Effector CD4-positive, alpha-beta T cell (primary cell): Measurements from ENCODE around the gene SEBOX.

Experiments
- DNase-seq: peaks from one replicate; pipeline ENCODE4 v3.0.0-alpha.2; 2020

SEBOX gene

DNA sequence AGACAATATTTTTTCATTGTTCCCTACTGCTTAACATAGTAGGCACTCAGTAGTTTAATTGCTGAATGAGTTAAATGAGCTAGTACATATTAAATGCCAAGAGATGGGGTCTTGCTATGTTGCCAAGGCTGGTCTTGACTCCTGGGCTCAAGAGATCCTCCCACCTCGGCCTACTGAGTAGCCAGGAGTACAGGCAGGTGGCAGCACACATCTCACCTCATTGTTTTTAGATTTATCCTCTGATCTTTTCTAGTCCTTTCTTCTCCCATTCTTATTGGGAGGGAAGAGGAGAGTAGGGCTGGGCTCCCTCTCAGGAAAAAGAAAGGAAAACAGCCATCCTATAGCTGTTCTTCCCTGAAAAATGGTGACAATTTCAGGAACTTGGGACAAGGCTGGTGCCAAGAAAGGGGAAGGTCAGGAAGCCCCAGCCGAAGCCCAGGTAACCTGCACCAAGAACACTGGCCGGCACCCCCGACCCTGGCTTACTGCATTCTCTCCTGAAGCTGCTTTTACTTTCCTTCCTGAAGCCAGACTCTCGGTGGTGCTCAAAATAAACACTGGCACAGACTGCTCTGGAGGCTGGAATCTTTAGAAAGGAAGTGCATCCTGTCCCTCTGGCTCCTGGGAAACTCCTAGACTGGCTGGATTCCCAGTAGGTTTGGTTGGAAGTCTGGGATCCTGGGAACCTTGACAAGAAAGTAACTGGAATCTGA, 26.8 kb downstream of the SEBOX start:
- DNase-seq, result no peak

DNA sequence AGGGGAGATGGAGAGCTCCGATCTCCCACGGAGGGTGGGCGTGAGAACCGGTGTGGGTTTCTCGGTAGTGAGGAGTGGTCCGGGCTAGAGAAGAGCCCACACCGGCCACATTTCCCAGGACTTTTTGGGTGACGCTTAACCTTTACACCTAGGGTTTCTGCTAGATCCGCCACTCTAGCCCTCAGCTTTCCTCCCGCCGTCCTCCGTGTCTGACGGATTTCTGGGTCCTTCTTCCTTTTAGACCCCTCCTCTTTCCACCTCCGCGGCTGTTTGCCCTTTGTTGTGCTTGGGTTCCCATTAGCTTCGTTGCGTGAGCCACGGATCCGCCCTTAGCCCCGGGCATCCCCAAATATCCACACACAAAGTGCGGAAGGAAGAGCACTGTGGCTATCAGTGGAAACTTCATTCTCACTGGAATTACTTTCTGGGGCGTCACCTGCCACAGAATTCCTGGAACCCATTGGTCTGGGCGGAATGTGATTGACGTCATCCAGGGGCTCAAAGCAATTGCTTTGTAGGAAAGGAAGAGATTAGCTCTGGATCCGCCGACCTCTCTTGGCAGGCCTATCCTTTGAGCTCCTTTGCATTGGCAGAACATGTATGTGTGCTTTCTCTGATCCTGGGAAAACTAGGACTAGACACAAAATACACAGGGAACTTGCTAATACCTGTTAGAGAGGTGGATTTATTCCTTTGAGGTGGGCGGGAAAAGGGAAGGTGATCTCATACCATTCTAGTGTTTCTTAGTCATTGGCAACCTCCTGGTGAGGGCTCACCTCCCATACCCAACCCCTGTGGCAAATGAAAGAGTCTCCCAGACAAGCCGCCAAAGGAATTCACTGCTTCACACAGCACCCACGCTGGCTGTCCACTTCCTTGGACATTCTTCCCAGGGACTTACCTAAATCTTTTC, 28.8 kb downstream of the SEBOX start:
- no peak for DNase-seq

DNA sequence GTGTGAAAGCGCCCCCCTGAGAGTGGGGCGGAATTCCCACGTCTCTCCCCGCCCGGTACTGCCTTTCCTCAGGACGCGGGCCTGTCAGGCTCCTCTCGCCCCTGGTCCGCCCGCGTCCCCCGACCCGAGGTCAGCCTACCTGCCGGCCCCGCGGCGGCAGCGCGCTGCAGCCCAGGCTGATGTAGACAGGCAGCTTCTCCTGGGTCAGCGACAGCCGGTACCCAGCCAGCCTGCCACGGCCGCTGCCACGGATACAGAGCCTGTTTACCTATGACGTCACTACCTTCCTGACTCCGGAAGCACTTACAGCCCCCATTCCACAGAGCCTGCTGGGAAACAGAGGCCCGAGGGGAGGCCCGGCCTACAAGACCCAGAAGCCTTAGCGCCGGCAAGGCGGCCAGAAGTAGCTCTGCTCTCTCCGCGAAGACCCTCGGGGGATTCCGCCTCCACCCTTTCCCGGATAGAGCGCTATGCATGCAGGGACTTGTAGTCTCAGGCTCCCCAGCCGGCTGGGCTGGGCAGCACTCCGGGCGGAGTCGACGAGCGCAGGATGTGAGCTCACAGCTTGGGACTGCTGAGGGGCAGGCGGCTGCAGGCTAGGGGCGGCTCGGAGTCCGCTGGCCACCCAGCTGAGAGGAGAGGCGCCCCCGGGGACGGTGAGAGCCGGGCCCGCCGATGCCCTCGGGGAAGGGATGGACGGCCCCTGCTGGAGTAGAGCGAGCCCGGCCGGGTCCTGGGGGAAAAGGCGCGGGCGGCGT, 29.6 kb downstream of the SEBOX start, which contains the start of the genes IFT20 and TNFAIP1:
Gene IFT20 (minus strand): TSS at position 272 of the 758 bp plus-strand sequence. CDS start 3,487 bp downstream, outside the sequence.
Gene TNFAIP1 (plus strand): TSS at position 561 of the 758 bp plus-strand sequence. CDS start 3,761 bp downstream, outside the sequence.
- peak; percentile 98 for DNase-seq

DNA sequence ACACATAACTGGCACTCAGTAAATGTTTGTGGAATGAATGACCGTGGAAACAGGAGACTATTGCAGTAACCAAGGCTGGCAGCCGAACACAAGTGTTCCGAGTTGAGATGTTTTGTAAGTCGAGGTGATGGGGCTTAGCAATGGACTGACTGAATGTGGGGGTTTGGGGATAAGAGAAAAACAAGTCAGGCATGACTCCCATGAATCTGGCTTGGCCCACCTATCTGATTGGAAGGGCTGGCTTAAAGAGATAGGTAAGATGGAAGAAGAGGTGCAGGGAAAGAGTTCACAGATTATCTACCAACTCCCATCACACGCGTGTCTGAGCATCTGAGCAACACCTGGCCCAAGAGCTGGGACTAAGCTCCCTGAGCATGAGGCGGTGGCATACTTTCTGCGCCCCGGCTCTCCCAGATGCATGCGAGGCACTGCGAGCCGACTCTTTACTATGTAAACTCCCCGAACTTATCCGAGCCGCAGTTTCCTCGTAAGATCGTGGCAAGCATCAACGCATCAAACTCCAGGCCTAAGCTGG, 30.3 kb downstream of the SEBOX start:
- DNase-seq, result no peak

DNA sequence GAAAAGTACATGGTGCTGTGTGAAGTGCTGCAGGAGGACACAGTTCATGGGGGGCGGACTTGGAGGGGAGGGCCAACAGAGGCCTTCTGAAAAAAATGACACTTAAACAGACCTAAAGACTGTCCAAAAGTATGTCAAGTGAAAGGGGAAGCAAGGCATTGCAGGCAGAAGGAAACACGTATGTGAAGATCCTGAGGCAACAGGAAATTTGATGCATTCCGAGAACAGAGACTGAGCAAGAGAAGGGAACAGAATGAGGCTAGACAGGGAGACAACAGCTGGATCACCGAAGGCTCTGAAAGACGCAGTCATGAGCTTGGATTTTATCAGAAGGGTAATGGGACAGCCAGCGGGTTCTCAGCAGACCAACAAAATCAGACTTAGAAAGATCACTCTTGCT, 30.8 kb downstream of the SEBOX start:
- no peak for DNase-seq

DNA sequence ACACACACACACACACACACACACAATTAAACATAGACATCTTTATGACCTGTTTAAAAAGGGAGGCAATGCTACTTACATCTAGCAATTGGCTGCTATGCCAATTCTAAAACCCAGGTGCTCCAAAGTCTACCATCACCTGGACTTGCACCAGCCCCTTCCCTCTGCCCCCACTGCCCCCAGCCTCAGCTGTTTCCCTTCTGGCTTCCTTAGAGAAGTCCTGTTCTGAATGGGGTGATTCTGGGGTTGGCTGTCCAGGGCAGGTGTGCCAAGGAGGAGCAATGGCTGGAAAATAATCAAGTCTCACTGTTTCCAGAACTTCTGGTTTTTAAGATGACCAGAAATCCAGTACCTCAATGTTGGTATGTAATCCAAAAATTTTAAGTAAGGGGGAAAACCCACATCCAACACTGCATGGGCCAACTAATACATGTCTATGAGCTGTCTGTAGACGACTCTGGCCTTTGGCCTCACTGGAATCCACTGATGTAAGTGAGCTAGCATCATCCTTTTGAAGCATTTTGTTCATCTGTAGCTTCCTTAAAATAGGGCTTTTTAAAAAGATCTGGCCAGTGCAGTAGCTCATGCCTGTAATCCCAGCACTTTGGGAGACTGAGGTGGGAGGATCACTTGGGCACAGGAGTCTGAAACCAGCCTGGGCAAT, 31.8 kb downstream of the SEBOX start:
- DNase-seq, result no peak

DNA sequence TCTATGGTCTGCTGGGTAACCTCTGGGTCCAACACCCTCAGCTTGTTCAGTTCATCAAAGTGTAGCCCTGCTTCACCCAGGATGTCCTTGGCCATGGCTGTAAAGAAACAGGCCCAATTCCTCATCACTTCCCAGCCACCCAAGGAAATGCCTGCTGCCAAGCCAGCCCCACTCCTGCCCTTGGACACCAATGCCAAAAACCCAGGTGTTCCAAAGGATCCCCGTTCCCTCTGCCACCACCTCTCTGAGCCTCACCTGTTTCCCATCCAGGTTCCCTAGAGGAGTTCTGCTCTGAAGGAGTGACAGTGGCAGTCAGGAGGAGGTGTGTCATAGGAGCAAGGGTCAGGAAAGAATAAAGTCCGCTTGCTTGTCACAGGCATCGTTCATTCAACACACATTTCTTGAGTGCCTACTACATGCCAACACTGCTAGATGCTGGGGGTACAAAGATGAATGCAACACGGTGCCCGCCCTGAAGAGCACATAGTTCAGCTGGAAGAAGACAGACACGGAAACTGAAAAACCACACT, 33.0 kb downstream of the SEBOX start:
- no peak for DNase-seq

DNA sequence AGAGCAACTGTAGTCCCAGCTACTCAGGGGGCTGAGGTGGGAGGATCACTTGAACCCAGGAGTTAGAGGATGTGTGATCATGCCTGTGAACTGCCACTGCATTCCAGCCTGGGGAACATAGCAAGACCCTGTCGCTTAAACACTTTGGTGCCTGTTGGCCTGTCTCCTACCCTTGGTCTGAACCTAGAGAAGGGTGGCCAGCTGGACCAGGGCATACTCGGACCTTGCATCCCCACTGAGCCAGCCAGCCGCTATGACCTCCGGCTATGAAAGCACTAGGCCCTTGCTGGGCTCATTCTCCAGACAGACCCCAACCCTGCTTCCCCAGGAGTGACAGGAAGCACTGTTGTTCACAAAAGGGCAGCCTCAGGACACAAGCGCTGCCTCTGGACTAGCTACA, 34.3 kb downstream of the SEBOX start:
- DNase-seq, result no peak

DNA sequence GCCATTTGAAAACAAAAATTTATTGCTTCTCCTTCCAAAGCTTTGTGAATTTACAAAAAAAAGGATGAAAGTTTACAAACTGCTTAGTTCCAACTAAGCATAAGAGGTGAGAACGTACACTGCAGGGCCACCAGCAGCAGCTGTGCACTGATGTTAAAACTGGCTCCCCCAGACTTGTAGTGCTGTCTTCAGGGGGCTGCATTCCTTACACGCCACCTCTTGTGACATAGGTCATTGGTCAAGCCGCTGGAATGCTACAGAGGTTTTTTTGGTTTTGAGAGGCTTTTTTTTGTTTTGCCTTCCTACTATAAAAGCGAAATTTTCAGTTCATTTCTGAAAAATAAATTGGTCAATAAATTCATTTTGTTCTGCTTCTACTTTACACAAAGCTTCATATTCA, 36.7 kb downstream of the SEBOX start:
- no peak for DNase-seq

DNA sequence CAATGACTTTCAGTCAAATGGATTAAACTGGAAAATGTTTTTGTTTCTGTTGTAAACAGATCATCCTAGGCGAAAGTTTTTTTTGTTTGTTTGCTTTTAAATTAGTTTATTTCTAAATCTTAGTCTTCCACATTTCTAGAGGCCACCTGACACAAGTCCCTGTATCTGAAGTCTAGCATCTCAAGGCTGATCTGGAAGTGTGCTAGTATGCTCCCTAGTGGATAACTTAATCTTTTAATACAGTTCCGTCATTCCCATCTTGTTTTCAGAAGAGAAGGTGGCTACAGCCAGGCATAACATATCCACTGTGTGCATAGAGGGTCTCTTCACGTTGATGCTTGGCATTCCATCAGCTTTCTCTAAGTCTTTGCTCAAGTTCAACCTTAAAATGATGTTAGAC, 37.3 kb downstream of the SEBOX start:
- no peak for DNase-seq

DNA sequence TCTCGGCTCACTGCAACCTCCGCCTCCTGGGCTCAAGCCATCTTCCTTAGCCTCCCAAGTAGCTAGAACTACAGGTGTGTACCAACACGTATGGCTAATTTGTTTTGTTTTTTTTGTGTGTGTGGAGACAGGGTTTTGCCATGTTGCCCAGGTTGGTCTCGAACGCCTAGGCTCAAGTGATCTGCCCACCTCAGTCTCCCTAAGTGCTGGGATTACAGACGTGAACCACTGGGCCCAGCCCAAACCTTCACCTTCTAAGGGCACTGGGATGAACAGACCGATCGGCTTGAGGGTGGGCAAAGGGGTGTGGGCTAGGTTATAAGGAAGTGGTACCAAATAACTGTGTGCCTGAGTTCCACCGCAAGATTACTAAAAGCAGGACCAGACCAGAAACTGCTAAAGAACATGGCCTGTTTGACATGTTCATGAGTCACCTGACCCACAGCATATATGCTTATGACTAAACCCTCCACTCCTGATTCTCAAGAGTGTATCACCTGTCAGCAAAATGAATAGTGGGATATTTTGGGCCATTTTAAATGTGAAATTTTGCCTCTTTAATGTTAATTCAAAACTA, 37.9 kb downstream of the SEBOX start:
- no peak for DNase-seq

DNA sequence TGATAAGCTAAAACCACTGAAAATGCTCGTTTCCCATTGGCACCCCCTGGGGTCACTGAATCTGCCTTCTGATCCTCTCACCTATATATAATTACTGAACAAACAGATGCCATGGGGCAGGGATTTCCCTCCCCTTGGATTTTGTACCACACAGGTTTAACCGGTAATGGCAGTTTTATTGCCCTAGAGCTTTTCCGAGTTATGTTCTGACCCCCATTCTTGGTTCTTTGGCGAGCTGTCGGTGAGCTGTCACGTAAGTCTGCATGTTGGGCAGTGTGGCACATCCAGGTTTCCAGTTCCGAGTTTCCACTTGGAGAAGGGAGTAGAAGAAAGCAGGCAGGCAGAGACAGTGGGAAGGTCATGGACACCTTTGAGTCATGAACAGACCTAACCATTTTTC, 38.9 kb downstream of the SEBOX start:
- DNase-seq, result no peak

DNA sequence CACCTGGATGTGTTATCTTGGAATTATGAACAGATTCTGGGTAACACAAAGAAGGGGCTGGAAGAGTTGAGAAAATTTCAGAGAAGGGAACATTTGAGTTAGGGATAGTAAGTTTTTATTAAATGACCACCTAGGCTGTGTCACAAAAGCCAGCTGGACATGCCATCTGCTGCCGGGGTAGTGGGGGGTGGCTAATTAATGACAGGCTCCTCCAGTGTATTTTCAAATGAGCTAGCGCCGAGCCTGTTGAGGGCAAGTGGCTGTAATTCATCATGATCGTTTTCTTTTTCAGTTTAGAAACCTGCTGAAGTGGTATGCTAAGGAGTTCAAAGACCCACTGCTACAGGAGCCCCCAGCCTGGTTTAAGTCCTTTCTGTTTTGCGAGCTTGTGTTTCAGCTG, 39.8 kb downstream of the SEBOX start:
- DNase-seq, result no peak

DNA sequence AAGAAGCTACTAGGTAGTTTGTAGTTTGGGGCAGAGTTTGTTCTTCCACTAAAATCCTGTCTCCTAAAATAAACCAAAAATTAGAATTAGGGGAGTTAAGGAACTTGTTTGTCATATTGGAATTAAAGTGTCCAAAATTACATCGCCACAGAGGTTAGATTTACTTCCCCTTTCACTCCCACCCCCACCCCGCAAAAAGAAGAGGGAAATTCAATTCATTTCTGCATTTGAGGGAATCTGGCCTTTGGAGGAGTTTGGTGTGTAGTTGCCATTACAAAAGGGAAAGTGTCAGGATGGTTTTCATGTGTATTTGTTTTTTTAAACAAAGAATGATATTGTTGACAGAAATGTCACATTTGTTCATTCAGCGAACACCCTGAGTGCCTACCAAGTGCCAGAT, 40.2 kb downstream of the SEBOX start:
- no peak for DNase-seq

DNA sequence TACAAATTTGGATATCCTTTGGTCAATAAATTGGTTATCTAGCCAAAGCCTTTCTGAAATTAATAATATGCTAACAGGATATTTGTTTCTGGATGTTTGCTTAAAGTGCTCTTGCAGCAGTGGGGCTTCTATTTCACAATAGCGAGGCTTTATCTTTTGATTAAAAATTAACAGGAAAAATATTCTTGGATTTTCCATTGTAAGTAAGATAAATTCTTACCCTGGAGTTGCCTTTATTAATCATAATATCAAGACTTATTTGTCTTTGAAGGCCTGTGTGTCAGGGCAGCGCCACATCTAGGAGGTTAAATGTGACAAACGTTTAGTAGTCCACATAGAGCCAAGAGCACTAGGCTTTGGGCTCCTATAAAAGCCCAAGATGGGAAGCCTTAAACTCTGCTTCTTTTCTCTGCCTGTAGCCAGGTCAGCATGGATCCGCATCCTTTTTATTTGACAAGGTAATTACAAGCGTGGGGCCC, 40.7 kb downstream of the SEBOX start:
- no peak for DNase-seq

DNA sequence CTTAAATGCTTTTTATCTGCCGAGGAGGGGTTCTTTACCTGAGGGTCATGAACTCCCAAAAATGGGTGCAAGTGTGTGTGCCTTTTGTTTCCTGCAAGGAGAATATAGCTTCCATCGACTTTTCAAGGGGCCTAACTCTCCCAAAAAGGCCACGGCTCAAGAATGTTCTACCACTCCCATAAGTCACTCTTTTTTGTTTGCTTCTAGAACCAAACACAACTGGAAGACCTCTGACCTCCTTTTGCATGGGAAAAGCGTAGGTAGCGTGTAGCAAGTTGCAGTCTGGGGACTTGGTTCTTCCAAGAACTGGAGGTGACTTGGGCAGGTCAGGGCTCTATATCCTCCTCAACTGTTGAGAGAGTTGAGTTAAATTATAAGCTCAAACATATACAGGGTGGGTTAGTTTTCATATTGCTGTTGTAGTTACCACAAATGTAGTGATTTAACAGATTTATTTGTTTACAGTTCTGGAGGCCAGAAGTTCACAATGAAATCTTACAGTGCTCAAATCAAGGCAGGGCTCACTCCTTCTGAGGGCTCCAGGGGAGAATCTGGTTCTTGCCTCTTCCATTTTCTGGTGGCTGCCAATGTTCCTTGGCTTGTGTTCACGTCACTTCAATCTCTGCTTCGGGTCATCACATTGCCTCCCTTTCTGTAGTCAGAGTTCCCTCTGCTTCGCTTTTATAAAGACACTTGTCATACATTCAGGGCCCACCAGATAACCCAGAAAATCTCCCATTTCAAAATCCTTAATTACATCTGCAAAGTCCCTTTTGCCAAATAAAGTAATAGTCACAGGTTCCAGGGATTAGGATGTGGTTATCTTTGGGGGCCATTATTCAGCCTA, 44.6 kb downstream of the SEBOX start:
- DNase-seq, result no peak

DNA sequence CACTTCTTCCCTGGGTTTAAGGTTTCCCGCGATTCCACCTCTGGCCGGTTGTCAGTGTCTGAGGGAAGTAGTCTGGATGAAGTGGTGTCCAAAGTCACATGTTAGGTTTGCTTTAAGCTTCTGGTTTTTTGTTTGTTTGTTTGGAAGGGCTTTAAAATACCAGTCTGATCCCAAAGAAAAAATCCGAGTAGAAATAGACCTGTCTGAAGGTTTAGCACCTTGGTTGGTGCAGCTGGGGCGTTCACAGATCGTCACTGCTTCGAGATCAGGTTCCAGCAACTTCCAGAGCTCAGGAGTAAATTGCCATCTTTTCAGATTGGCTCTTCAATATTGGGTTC, 45.4 kb downstream of the SEBOX start:
- no peak for DNase-seq

DNA sequence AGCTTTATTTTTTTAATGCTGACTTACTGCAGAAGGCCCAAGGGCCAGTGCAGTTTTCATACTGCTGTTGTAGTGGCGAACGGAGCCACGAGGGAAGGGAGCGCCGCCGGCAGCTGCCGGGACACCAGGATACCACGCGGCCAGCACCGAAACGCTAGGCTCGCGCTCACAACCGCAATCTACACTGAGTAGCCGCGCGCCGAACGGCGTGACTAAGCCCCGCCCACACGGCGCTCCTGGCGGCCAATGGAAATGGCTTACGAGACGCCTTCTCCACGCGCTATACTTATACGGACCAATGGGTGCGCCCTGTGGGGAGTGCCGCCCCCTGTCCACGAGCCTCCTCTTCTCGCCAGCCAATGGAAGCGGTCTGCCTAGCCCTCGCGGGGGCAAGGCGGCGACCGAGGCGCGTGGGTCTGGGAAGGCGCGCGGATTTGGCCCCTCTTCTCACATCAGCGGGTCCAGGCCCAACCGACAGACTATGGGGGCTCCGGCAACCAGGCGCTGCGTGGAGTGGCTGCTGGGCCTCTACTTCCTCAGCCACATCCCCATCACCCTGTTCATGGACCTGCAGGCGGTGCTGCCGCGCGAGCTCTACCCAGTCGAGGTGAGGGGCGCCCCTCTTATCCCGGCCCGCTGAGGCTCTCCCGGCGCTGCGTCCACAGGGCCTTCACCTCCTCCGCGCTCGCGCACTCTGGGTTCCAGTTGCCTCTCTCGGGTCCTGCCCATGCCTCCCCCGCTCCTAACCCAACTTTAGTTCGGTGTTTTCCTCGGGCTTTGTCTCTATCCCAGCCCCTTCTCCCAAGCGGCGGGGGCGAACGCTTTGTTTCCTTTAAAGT, 46.0 kb downstream of the SEBOX start, which contains the start of gene TMEM97:
Gene TMEM97 (plus strand): TSS at position 442 of the 839 bp plus-strand sequence. CDS start 40 bp downstream, at position 482.
- peak; percentile 92 for DNase-seq

DNA sequence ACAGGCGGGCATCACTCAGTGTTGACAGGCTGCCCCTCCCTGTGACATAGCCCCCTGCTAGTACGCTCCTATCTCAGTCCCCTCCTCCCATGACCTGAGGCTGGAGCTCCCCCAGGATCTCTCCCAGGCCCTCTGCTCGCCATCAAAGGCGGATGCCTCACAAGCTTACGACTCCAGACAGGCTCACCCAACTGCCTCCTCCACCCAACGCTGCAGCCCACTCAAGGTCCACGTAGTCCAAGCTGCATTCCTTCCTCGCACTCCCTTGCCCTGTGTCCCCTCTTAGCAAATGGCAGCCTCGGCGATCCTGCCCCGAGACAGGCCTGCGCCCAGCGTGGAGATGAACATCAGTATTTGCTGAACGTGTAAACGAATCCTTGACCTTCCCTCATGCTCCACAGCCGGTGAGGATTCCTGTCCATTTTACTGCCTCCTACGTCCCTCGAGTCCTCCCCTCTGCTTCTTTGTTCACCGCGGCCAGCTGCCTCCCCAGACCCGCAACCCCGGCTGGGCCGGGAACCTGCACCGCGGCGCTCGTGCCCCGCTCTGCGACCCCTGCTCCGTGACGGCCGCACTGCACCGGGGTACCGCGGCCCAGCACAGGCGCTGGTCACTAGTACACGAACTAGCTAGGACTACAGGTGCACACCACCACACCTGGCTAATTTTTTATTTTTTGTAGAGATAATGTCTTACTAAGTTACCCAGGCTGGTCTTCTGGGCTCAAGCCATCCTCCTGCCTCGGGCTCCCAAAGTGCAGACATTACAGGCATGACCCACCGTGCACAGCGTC, 46.8 kb downstream of the SEBOX start:
- no peak for DNase-seq
